ENCODE data around the gene S100PBP. TPM values are rescaled to one million over a fixed set of nuclear protein-coding genes. Genes with fewer than 3 reads are reported as not detected.
A peak's percentile ranks its signal among the peaks of the same experiment; 100 is the strongest.

The S100PBP gene
- total RNA-seq, 2 donors from 2014 or later: 31.0 to 54.9 TPM

GRCh38 chr1:32874860-32875752 is 57.7 kb downstream of the S100PBP start:
- no peak for DNase-seq (ENCODE audit: low spot score)
- Mint-ChIP-seq H3K4me1 (ENCODE audit: low read depth in 2 of 2) (peaks cover 2 to 13% of the 10 kb centered on the region in 2 donors), H3K9me3 (no peaks in the 10 kb centered on the region), H3K27me3 (peaks cover 21 to 29% of the 10 kb centered on the region in 2 donors), H3K27ac (peak overlapping the region in 1 of 2 donors; percentile 29), H3K4me3 (no peak overlapping the region), H3K36me3 (no peaks in the 10 kb centered on the region)
- no peak for ATAC-seq

GRCh38 chr1:32876341-32877210 is 59.1 kb downstream of the S100PBP start:
- no peaks in the 10 kb centered on the region for H3K36me3 Mint-ChIP-seq
- ATAC-seq (peak; percentile 83 to 86), DNase-seq (ENCODE audit: low spot score) (peak; percentile 83)
- no peaks in the 10 kb centered on the region for H3K9me3 Mint-ChIP-seq
- H3K4me3 Mint-ChIP-seq: no peak overlapping the region
- no peak overlapping the region for H3K27ac Mint-ChIP-seq
- H3K4me1 Mint-ChIP-seq (ENCODE audit: low read depth in 2 of 2): peaks cover 0 to 10% of the 10 kb centered on the region in 2 donors
- peaks cover 18 to 27% of the 10 kb centered on the region in 2 donors for H3K27me3 Mint-ChIP-seq

DNA sequence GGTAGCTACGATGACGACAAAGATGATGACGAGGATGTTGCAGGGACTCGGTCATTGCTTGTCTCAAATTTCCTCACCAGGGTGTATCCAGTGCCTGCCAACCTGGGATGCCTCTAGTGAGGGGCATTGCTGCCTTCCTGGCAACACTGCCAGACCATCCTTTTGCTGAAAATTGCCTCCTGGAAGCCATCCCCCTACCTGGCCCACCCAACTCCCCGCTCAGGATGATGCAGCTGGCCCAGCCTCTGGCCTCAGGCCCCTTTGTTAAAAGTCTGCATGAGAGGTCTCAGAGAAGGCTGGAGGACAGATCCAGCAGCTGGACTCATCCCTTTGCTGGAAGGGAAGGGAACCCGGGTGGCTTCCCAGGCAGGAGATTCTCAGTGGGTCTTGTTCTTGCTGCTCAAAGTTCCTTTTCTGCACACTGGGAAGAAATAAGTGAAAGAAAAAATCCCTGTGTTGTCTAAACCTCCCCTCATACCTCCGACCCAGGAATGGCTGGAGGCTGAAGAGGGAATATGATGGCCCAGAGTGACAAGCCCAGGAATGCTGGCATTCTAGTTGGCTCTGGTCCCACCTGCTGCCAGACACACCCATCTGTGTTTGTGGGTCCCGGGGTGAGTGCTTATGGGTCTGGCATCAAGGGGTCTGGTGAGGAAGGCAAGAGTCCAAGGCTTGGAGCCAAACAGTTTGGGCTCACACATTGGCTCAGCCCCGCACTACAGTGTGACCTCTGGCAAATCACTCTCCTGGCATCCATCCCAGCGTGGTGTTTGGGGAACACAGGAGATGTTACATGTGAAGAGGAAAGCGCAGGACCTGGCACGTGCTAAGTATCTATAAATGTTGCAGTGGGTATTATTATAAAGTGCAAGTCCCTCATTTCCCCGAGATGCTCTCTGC is 60.0 kb downstream of the S100PBP start:
- Mint-ChIP-seq H3K27me3 (peaks cover 18 to 23% of the 10 kb centered on the region in 2 donors), H3K4me3 (no peak overlapping the region), H3K36me3 (no peaks in the 10 kb centered on the region), H3K27ac (no peak overlapping the region), H3K9me3 (no peaks in the 10 kb centered on the region), H3K4me1 (ENCODE audit: low read depth in 2 of 2) (peaks cover 0 to 10% of the 10 kb centered on the region in 2 donors)
- DNase-seq (ENCODE audit: low spot score) (no peak), ATAC-seq (no peak)

GRCh38 chr1:32878183-32878582 is 60.7 kb downstream of the S100PBP start:
- H3K27me3 Mint-ChIP-seq: peaks cover 18 to 20% of the 10 kb centered on the region in 2 donors
- DNase-seq (ENCODE audit: low spot score) (no peak), ATAC-seq (no peak)
- no peaks in the 10 kb centered on the region for H3K36me3 Mint-ChIP-seq
- H3K4me1 Mint-ChIP-seq (ENCODE audit: low read depth in 2 of 2): peaks cover 0 to 6% of the 10 kb centered on the region in 2 donors
- H3K27ac Mint-ChIP-seq: no peak overlapping the region
- no peak overlapping the region for H3K4me3 Mint-ChIP-seq
- no peaks in the 10 kb centered on the region for H3K9me3 Mint-ChIP-seq

- peaks cover 22 to 24% of the 10 kb centered on the region in 2 donors for H3K27me3 Mint-ChIP-seq
Measured at GRCh38 chr1:32878637-32879041, 61.2 kb downstream of the S100PBP start.

GRCh38 chr1:32881291-32881690 is 63.8 kb downstream of the S100PBP start:
- ATAC-seq: no peak
- H3K4me1 Mint-ChIP-seq (ENCODE audit: low read depth in 2 of 2): peaks cover 6% of the 10 kb centered on the region in 2 donors
- H3K4me3 Mint-ChIP-seq: no peak overlapping the region
- peaks cover 22 to 28% of the 10 kb centered on the region in 2 donors for H3K27me3 Mint-ChIP-seq
- no peak for DNase-seq (ENCODE audit: low spot score)
- no peaks in the 10 kb centered on the region for H3K36me3 Mint-ChIP-seq
- peak overlapping the region in 1 of 2 donors; percentile 55 for H3K27ac Mint-ChIP-seq
- H3K9me3 Mint-ChIP-seq: no peaks in the 10 kb centered on the region

More at GRCh38 chr1:32878637-32879041, 61.2 kb downstream of the S100PBP start:
- Mint-ChIP-seq H3K9me3 (no peaks in the 10 kb centered on the region), H3K4me3 (no peak overlapping the region), H3K36me3 (no peaks in the 10 kb centered on the region), H3K4me1 (ENCODE audit: low read depth in 2 of 2) (peaks cover 0 to 6% of the 10 kb centered on the region in 2 donors), H3K27ac (no peak overlapping the region)
- DNase-seq (ENCODE audit: low spot score): no peak
- ATAC-seq: no peak

DNA sequence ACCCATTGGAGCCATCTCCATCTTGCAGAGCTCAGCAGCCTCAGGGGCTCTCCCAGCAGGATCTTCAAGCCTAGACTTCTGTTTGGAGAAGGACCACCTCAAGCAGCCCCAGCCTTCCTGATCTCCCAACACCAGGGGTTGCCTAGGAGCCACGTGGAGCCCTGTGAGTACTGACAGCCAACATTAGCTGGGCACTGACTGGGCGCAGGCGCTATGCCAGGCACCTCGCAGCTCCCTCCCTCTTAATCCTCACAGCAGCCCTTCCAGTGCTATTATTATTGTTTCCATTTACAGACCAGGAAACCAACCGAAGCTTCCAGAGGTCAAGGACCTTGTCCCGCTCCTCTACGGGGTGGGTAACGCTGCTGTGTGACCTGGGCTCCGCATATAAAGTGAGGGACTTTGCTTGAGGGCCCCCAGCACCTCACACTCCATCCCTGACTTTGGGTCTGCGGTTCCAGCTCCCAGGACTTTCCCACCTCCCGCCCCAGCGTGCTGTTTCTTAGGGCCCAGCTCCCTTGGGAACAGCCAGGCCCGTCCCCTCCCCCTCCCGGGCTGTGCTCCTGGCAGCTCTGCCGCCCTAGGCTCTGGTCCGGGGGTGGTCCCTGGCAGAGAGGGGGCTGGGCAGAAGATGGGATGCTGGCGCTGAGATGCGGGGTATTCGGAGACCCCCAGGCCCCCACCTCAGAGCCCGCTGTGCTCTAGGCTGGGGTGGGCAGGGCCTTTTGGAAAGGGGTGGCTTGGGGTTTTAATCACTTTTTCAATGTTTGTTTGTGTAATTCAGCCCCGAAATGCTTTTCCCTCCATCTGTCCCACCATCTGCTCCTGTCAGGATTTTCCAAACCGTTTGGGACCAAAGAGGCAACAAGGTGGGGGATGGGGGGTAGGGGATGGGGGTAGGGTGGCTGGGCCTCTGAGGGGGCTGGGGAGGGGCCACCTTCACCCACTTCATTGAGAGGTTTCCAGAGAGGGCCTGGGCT is 64.7 kb downstream of the S100PBP start:
- no peak for ATAC-seq
- no peak overlapping the region for H3K4me3 Mint-ChIP-seq
- H3K9me3 Mint-ChIP-seq: no peaks in the 10 kb centered on the region
- DNase-seq (ENCODE audit: low spot score): no peak
- peaks cover 27 to 30% of the 10 kb centered on the region in 2 donors for H3K27me3 Mint-ChIP-seq
- peaks cover 6 to 9% of the 10 kb centered on the region in 2 donors for H3K4me1 Mint-ChIP-seq (ENCODE audit: low read depth in 2 of 2)
- H3K27ac Mint-ChIP-seq: no peak overlapping the region
- H3K36me3 Mint-ChIP-seq: no peaks in the 10 kb centered on the region

- no peak for DNase-seq (ENCODE audit: low spot score)
- no peak overlapping the region for H3K4me3 Mint-ChIP-seq
- ATAC-seq: no peak
- H3K36me3 Mint-ChIP-seq: no peaks in the 10 kb centered on the region
- H3K27me3 Mint-ChIP-seq: peaks cover 35 to 37% of the 10 kb centered on the region in 2 donors
- H3K4me1 Mint-ChIP-seq (ENCODE audit: low read depth in 2 of 2): peaks cover 6 to 12% of the 10 kb centered on the region in 2 donors
- H3K9me3 Mint-ChIP-seq: no peaks in the 10 kb centered on the region
- no peak overlapping the region for H3K27ac Mint-ChIP-seq
Measured at GRCh38 chr1:32883338-32884031, 66.0 kb downstream of the S100PBP start.

DNA sequence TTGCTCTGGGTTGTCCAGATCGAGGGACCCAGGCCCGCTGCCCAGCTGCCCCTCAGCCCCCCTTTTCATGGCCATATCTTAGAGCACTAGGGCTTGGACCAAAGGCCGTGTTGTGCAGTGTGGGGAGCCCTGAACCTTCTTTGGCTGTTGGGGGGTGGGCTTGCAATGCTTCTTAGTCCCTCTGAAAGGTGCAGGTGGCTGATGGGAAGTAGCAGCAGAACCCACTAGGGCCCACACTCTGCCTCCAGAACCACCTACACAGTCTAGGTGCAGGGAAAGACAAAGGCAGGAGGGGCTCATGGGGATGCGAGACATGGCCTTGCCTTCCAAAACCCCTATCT is 66.5 kb downstream of the S100PBP start:
- Mint-ChIP-seq H3K4me1 (ENCODE audit: low read depth in 2 of 2) (peaks cover 6 to 12% of the 10 kb centered on the region in 2 donors), H3K27me3 (peaks cover 35 to 37% of the 10 kb centered on the region in 2 donors), H3K36me3 (no peaks in the 10 kb centered on the region), H3K27ac (no peak overlapping the region), H3K9me3 (no peaks in the 10 kb centered on the region), H3K4me3 (no peak overlapping the region)
- ATAC-seq: no peak
- no peak for DNase-seq (ENCODE audit: low spot score)

DNA sequence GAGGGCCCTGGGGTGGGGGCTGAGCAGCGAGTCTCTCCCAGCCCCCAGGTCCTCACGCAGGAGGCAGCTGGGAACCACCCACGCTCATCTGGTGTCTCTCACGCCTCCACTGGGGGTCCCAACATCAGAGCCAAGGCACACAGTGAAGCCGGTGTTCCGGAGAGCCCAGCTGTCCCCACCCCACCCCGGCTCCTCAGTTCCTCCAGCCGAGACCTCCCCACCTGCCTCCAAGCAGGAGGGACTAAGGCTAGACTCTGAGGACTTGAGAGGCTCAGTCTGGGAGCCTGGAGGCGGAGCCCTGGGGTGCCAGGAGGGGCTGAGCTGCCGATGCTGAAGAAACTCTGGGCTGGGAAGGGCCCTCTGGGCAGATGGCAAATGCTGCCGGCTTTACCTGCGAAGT is 67.3 kb downstream of the S100PBP start:
- peaks cover 6 to 12% of the 10 kb centered on the region in 2 donors for H3K4me1 Mint-ChIP-seq (ENCODE audit: low read depth in 2 of 2)
- DNase-seq (ENCODE audit: low spot score) (no peak), ATAC-seq (no peak)
- H3K36me3 Mint-ChIP-seq: no peaks in the 10 kb centered on the region
- no peak overlapping the region for H3K27ac Mint-ChIP-seq
- H3K4me3 Mint-ChIP-seq: no peak overlapping the region
- H3K9me3 Mint-ChIP-seq: no peaks in the 10 kb centered on the region
- H3K27me3 Mint-ChIP-seq: peaks cover 40 to 45% of the 10 kb centered on the region in 2 donors

DNA sequence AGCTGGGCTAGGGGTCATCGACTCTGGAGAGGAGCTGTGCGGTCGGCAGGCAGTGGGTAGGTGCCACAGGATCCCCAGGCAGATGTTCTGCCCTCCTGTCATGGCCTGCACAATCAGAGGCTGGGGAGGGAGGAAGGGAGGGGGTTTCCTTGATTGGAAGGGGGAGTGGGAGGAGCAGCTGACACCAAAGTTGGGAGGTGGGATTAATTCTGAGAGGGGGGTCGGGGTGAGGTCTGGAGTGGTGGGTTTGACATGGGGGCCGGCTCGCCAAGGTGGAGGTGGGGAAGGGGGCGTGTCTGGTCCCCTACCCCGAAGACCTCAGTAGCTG is 68.2 kb downstream of the S100PBP start:
- H3K27ac Mint-ChIP-seq: no peak overlapping the region

More for the DNA sequence above, 68.2 kb downstream of the S100PBP start:
- no peaks in the 10 kb centered on the region for H3K9me3 Mint-ChIP-seq
- H3K4me3 Mint-ChIP-seq: peak overlapping the region; percentile 50
- peaks cover 46 to 48% of the 10 kb centered on the region in 2 donors for H3K27me3 Mint-ChIP-seq
- H3K4me1 Mint-ChIP-seq (ENCODE audit: low read depth in 2 of 2): peaks cover 6 to 12% of the 10 kb centered on the region in 2 donors
- DNase-seq (ENCODE audit: low spot score) (no peak), ATAC-seq (no peak)
- no peaks in the 10 kb centered on the region for H3K36me3 Mint-ChIP-seq

All from natural killer cell treated with Interleukin-12 subunit alpha and Interleukin-12 subunit beta and Interleukin-15 and Interleukin-18, amount 100 ng/mL, for 72 hours (primary cell).